HL-60/S4 treated with retinoic acid at 250 ng/mL for 4 days and 3 days (cell line): Measurements from ENCODE around the gene S100A7A.
"Not testable (repeated sequence)": the region's sequence is repeated elsewhere in the genome, so short reads cannot be mapped to it uniquely, and the experiment has no call there.

Experiments used
- in situ Hi-C: fragments of 300-500 bp; cut with MboI; formaldehyde crosslinking; loops from 2 replicates; pipeline ENCODE4 v1.7.0; 2022; ENCODE audit warnings: low sequenced_read_pairs

Gene S100A7A

DNA sequence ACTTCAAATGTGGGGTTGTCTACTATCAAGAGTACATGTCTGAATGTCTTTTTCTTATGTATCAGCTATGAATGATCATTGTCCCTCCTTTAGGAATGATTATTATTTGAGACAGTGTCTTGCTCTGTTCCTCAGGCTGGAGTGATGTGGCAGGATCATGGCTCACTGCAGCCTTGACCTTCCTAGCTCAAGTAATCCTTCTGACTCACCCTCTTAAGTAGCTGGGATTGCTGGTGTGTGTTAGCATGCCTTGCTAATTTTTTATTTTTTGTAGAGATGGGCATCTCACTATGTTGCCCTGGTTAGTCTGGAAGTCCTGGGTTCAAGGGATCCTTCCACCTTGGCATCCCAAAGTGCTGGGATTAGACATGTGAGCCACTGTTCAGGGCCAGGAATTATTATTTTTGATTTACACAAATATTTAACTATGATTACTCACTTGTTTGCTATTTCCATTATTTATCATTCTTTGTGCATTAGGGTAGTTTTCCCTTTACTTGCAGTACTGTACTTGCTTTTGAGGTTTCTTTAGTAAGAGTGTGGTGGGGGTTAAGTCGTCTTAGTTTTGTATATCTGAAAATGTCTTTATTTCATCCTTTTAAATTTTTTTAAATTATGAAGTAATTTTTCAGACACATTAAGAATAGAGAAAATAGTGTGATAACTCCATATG is 31.3 kb downstream of the S100A7A start:
- in situ Hi-C loops: no loop called here

DNA sequence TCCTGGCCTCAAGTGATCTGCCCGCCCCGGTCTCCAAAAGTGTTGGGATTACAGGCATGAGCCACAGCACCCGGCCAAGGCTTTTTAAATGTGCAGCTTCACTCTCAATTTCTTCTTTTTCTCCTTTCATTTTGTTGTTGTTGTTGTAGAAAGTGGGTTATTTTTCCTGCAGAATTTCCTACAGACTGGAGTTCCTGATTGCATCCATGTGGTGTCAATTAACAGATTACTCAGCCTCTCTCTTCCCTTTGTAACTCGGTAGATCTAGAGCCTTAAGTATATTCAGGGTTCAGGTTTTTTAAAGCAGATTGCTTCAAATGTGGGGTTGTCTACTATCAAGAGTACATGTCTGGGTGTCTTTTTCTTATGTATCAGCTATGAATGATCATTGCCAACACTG is 32.5 kb downstream of the S100A7A start:
- in situ Hi-C loops: not testable (repeated sequence)

DNA sequence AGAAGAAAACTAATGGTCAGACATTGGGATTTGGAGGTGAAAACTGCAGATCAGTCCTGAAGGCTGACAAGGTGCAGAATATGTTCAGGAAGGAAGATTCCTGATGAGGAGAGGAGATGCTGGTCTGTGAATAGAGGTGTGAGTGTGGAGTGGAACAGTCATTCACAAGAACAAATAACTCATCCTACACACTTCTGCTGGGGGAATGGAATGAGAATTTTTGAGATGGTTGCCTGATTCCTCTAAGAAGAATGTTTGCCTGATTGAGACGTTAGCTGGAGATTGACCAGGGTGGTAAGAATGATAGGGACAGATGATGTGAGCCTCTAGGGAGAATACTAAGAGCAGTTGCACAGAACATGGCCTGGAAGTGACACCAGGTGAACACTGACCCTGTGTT is 40.1 kb downstream of the S100A7A start:
- in situ Hi-C loops: no loop called here

- in situ Hi-C loops: no loop called here
These were observed 43.3 kb downstream of the S100A7A start for GRCh38 chr1:153459655-153460054.

DNA sequence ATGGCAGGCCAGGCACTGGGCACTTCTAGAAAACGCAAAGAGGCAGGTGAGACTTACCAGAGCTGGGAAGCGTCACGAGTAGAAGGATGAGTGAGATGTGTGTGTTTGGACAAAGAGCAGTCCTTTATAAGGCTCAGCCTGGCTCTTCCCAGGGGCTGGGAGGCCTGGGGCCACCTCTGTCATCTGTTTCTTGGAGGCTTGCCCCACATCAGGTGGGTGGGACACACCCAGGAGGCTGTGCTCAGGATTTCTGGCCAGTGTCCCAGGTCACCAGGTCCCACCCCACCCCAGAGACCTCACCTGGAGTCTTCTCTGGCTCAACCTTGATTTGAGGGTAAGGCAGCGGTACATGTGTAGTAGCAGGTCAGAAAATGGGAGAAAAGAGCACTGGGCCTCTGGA is 44.2 kb downstream of the S100A7A start, which contains the start of gene S100A7:
TSS of gene S100A7 (minus strand) at position 101 of the 400 bp plus-strand sequence. CDS start 1,638 bp downstream, outside the sequence.
- in situ Hi-C loops: no loop called here

GRCh38 chr1:153462741-153463140 is 46.4 kb downstream of the S100A7A start:
- in situ Hi-C loops: not testable (repeated sequence)

DNA sequence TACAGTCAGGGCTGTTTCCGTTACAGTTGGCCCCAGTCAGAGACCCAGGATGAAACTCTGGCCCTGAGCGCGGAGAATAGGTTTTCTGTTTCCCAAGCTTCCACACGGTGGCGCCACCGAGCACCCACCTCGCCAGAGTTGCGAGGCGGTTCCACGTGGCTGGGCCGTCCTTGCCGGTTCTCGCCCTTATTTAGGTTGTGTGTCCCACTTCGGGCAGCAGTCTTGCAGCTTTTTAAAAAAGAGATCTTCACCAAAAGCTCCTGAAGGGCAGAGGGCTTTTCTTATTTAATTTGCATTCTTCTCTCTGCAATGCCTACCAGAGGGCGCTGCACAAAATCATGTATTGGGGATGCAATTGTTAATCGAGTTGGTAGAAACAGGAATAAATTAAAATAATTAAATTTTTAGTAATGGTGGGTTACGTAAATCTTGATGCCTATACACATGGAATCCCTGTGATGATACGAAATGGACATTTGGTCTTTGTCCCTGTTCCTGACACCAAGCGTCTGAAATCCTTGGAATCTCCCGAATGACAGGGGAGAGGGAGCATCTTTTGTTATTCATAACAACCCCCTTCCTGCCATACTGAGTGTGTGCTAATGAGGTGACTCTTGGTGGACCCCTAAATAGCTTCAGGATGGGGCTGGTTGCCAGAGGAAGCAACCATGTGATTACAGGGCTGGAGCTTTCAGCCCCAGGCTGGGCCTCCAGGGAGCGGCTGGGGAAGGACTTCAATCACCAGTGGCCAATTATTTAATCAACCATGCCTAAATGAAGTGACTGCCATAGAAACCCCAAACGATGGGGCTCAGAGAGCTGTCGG is 49.7 kb downstream of the S100A7A start:
- in situ Hi-C loops: no loop called here

- in situ Hi-C loops: no loop called here
These were observed 50.6 kb downstream of the S100A7A start for GRCh38 chr1:153466908-153467307.

DNA sequence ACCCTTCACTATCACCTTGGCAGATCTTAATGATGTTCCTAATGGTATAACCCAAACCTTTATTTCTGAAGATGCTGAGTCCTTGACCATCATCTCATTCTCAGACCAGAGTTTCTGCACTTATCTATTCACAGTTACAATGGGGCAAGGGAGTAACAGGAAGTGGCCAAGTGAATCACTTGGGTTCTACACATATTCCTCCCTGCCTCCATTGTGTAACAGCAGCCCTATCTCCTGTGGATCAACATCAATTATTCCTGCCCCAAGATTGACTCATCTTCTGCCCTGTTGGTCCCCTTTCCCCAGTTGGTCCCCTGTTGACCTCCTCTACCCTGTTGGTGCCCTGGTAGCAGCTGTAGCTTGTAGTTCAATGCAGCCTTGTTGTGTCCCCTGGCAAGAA is 54.4 kb downstream of the S100A7A start:
- in situ Hi-C loops: no loop called here
